GM10266 (cell line): ENCODE data around the gene CD200.
"Not testable (repeated sequence)": the region's sequence is repeated elsewhere in the genome, so short reads cannot be mapped to it uniquely, and the experiment has no call there.

Experiments used
- DNase-seq: peaks from one replicate; pipeline ENCODE4 v3.0.0; 2012; ENCODE audit errors: extremely low spot score
- CTCF ChIP-seq: IDR thresholded peaks from 2 replicates; pipeline ENCODE4 v1.5.1; 2012; ENCODE audit warnings: mild to moderate bottlenecking, low read depth; ENCODE audit not compliant: control insufficient read depth, insufficient read depth; ENCODE audit errors: missing control alignments

Gene CD200

GRCh38 chr3:112394003-112394640 lies 61.2 kb downstream of the CD200 start:
- no peak for DNase-seq
- no peak for TF ChIP-seq CTCF

- TF ChIP-seq CTCF: no peak
- DNase-seq: no peak
Observed at GRCh38 chr3:112395181-112395895, 62.4 kb downstream of the CD200 start.

GRCh38 chr3:112395896-112396290 lies 62.9 kb downstream of the CD200 start:
- no peak for TF ChIP-seq CTCF
- no peak for DNase-seq

- DNase-seq: no peak
- no peak for TF ChIP-seq CTCF
Observed at GRCh38 chr3:112397556-112397955, 64.6 kb downstream of the CD200 start.

- TF ChIP-seq CTCF: no peak
- no peak for DNase-seq
Observed at GRCh38 chr3:112399064-112399463, 66.1 kb downstream of the CD200 start.

GRCh38 chr3:112399554-112399953 lies 66.6 kb downstream of the CD200 start:
- DNase-seq: not testable (repeated sequence)

- DNase-seq: not testable (repeated sequence)
Observed at GRCh38 chr3:112400317-112400716, 67.4 kb downstream of the CD200 start.

- TF ChIP-seq CTCF: no peak
Observed at GRCh38 chr3:112401617-112402016, 68.7 kb downstream of the CD200 start.

More at GRCh38 chr3:112401617-112402016, 68.7 kb downstream of the CD200 start:
- DNase-seq: no peak
